HFFc6 (cell line): Measurements from ENCODE around the gene MEF2B. TPM values are rescaled to one million over a fixed set of nuclear protein-coding genes. Genes with fewer than 3 reads are reported as not detected.

Experiments used
- DNase-seq: peaks from one replicate; pipeline ENCODE4 v3.0.0-alpha.2; 2018
- H3K27ac Mint-ChIP-seq: 2 replicates; pipeline ENCODE4 v1.8.0; 2020; ENCODE audit warnings: mild to moderate bottlenecking, mixed read lengths
- H3K27me3 Mint-ChIP-seq: 2 replicates; pipeline ENCODE4 v1.8.0; 2021; ENCODE audit warnings: mild to moderate bottlenecking, moderate library complexity, mixed read lengths; ENCODE audit not compliant: insufficient read depth
- H3K36me3 Mint-ChIP-seq: 2 replicates; pipeline ENCODE4 v1.8.0; 2021; ENCODE audit warnings: low read depth, mixed read lengths
- H3K4me1 Mint-ChIP-seq: 2 replicates; pipeline ENCODE4 v1.8.0; 2020; ENCODE audit warnings: low read depth, mixed read lengths
- H3K4me3 Mint-ChIP-seq: 2 replicates; pipeline ENCODE4 v1.8.0; 2020; ENCODE audit warnings: mild to moderate bottlenecking, moderate library complexity, mixed read lengths
- H3K9me3 Mint-ChIP-seq: 2 replicates; pipeline ENCODE4 v1.8.0; 2020; ENCODE audit warnings: mild to moderate bottlenecking, mixed read lengths
- CTCF ChIP-seq: fragments of 200-600 bp; sonication (generic); IDR thresholded peaks from 2 replicates; pipeline ENCODE4 v1.5.0; 2021; ENCODE audit warnings: antibody characterized with exemption, mild to moderate bottlenecking
- total RNA-seq, 6 experiments: library from RNA; stranded (reverse); fragmentation: NEBNext Ultra II Directional; extraction: Animal tissue kit (Norgen Biotek cat#: 25700); gene quantifications; 2 replicates in 1 of 6; 3 replicates in 5 of 6; pipeline ENCODE4 v1.2.3, GENCODE V29; 2021

The MEF2B gene
- total RNA-seq, 6 experiments from 2014 or later: 0.20 to 1.9 (median 0.82) TPM

GRCh38 chr19:19145281-19145680, 24.8 kb downstream of the MEF2B start:
- TF ChIP-seq CTCF: no peak
- DNase-seq: no peak
- no peaks in the 10 kb centered on the region for H3K4me1 Mint-ChIP-seq
- no peaks in the 10 kb centered on the region for H3K9me3 Mint-ChIP-seq
- H3K36me3 Mint-ChIP-seq: no peaks in the 10 kb centered on the region
- no peak overlapping the region for H3K27ac Mint-ChIP-seq
- H3K27me3 Mint-ChIP-seq: peaks cover 2% of the 10 kb centered on the region; the same call in 1 of the 2 replicates
- H3K4me3 Mint-ChIP-seq: no peak overlapping the region

- peaks cover 3% of the 10 kb centered on the region for H3K27me3 Mint-ChIP-seq
- no peak overlapping the region for H3K4me3 Mint-ChIP-seq
- H3K27ac Mint-ChIP-seq: no peak overlapping the region
Observed at GRCh38 chr19:19142347-19142746, 27.7 kb downstream of the MEF2B start.

GRCh38 chr19:19140476-19140875, 29.6 kb downstream of the MEF2B start:
- no peak overlapping the region for H3K4me3 Mint-ChIP-seq
- peaks cover 3% of the 10 kb centered on the region for H3K27me3 Mint-ChIP-seq
- no peaks in the 10 kb centered on the region for H3K36me3 Mint-ChIP-seq
- H3K4me1 Mint-ChIP-seq: peaks cover 17% of the 10 kb centered on the region
- no peak overlapping the region for H3K27ac Mint-ChIP-seq
- H3K9me3 Mint-ChIP-seq: no peaks in the 10 kb centered on the region
- DNase-seq: no peak
- no peak for TF ChIP-seq CTCF

More at GRCh38 chr19:19142347-19142746, 27.7 kb downstream of the MEF2B start:
- Mint-ChIP-seq H3K4me1 (peaks cover 14% of the 10 kb centered on the region), H3K9me3 (no peaks in the 10 kb centered on the region), H3K36me3 (no peaks in the 10 kb centered on the region)
- DNase-seq: no peak
- no peak for TF ChIP-seq CTCF

GRCh38 chr19:19139876-19140229, 30.2 kb downstream of the MEF2B start:
- no peak for DNase-seq
- H3K4me3 Mint-ChIP-seq: no peak overlapping the region
- H3K27me3 Mint-ChIP-seq: peaks cover 3% of the 10 kb centered on the region
- no peak overlapping the region for H3K27ac Mint-ChIP-seq
- TF ChIP-seq CTCF: peak; percentile 70
- H3K9me3 Mint-ChIP-seq: no peaks in the 10 kb centered on the region
- H3K4me1 Mint-ChIP-seq: peaks cover 17% of the 10 kb centered on the region
- no peaks in the 10 kb centered on the region for H3K36me3 Mint-ChIP-seq

GRCh38 chr19:19138109-19138981, 31.7 kb downstream of the MEF2B start, which contains the start of gene TMEM161A:
TMEM161A (minus strand) TSS chr19:19138478; CDS start chr19:19138428, 50 bp downstream.
- Mint-ChIP-seq H3K4me3 (peak within 1 kb of the TSS; percentile 97), H3K27me3 (peaks cover 1% of the 10 kb centered on the region), H3K36me3 (no peaks in the 10 kb centered on the region), H3K27ac (peak within 1 kb of the TSS; percentile 91), H3K4me1 (peaks cover 17% of the 10 kb centered on the region), H3K9me3 (no peaks in the 10 kb centered on the region)
- TF ChIP-seq CTCF: no peak
- DNase-seq: peak; percentile 99
